HEK293 (cell line): ENCODE data around the gene SEMA4F.

Experiments used
- CTCF ChIA-PET: fragments of 350-600 bp; formaldehyde crosslinking; extraction: SDS; loops from one replicate; lab custom pipeline; 2021; ENCODE audit warnings: antibody characterized with exemption; lab: Yijun Ruan, JAX
- POLR2A ChIA-PET: fragments of 300-600 bp; formaldehyde crosslinking; extraction: SDS; loops from one replicate; lab custom pipeline; 2020; ENCODE audit warnings: antibody characterized with exemption, inconsistent platforms; lab: Yijun Ruan, JAX
- H3K27ac ChIP-seq: fragments of 200-500 bp; sonication (Bioruptor generic); 2 replicates; pipeline ENCODE4 v1.5.1; 2014; ENCODE audit warnings: low read depth, low read length, control low read depth, inconsistent platforms; ENCODE audit errors: extremely low read depth
- H3K36me3 ChIP-seq, 2 experiments: fragments of 200-500 bp in 1 of 2; sonication (Bioruptor generic) in 1 of 2; 1 replicate in 1 of 2; 2 replicates in 1 of 2; pipeline ENCODE4 v1.5.1; 2014 to 2017; ENCODE audit warnings: inconsistent platforms in 2 of 2, low read length in 2 of 2; ENCODE audit not compliant: control insufficient read depth in 2 of 2, insufficient read depth in 1 of 2
- H3K4me1 ChIP-seq: fragments of 200-500 bp; sonication (Bioruptor generic); 2 replicates; pipeline ENCODE4 v1.5.1; 2014; ENCODE audit warnings: mild to moderate bottlenecking, low read length, inconsistent platforms; ENCODE audit not compliant: control insufficient read depth, insufficient read depth
- H3K4me3 ChIP-seq: 2 replicates; pipeline ENCODE4 v1.5.1; 2011; ENCODE audit warnings: low read depth, mild to moderate bottlenecking, control low read depth, low read length, moderate library complexity
- H3K9me3 ChIP-seq: fragments of 200-500 bp; sonication (Bioruptor generic); 2 replicates; pipeline ENCODE4 v1.5.1; 2014; ENCODE audit warnings: low read depth, low read length, inconsistent platforms; ENCODE audit not compliant: control insufficient read depth, insufficient read depth
- AEBP2 ChIP-seq: fragments of 450-650 bp; formaldehyde crosslinking; IDR thresholded peaks from 2 replicates; pipeline ENCODE4 v1.5.1; 2016; ENCODE audit warnings: missing biosample characterization, missing genetic modification characterization, borderline replicate concordance
- BCL11B ChIP-seq: fragments of 450-650 bp; formaldehyde crosslinking; IDR thresholded peaks from 2 replicates; pipeline ENCODE4 v1.5.1; 2016; ENCODE audit warnings: low read depth, missing biosample characterization, missing genetic modification characterization
- CTCF ChIP-seq: fragments of 450-650 bp; formaldehyde crosslinking; IDR thresholded peaks from 2 replicates; pipeline ENCODE4 v1.5.1; 2016; ENCODE audit warnings: missing biosample characterization, missing genetic modification characterization
- KLF1 ChIP-seq: fragments of 450-650 bp; formaldehyde crosslinking; IDR thresholded peaks from 2 replicates; pipeline ENCODE4 v1.5.1; 2016; ENCODE audit warnings: missing biosample characterization, missing genetic modification characterization
- PRDM1 ChIP-seq: fragments of 450-650 bp; formaldehyde crosslinking; IDR thresholded peaks from 2 replicates; pipeline ENCODE4; 2016; ENCODE audit warnings: missing biosample characterization, missing genetic modification characterization
- PRDM4 ChIP-seq: fragments of 450-650 bp; formaldehyde crosslinking; IDR thresholded peaks from 2 replicates; pipeline ENCODE4 v1.5.1; 2017; ENCODE audit warnings: missing biosample characterization, missing genetic modification characterization
- SETDB1 ChIP-seq: IDR thresholded peaks from one replicate; pipeline ENCODE4 v1.6.1; 2017; ENCODE audit warnings: mild to moderate bottlenecking, low read length, moderate library complexity, mixed read lengths; ENCODE audit not compliant: insufficient read length
- ZBTB21 ChIP-seq: fragments of 450-650 bp; formaldehyde crosslinking; IDR thresholded peaks from 2 replicates; pipeline ENCODE4 v1.5.1; 2017; ENCODE audit warnings: missing biosample characterization, missing genetic modification characterization
- ZFP3 ChIP-seq: fragments of 450-650 bp; formaldehyde crosslinking; IDR thresholded peaks from 2 replicates; pipeline ENCODE4 v1.5.1; 2016; ENCODE audit warnings: low read depth, missing biosample characterization, missing genetic modification characterization
- ZNF138 ChIP-seq: fragments of 450-650 bp; formaldehyde crosslinking; IDR thresholded peaks from 2 replicates; pipeline ENCODE4 v1.5.1; 2016; ENCODE audit warnings: missing biosample characterization, missing genetic modification characterization, borderline replicate concordance
- ZNF18 ChIP-seq: fragments of 450-650 bp; formaldehyde crosslinking; IDR thresholded peaks from 2 replicates; pipeline ENCODE4 v1.5.1; 2016; ENCODE audit warnings: missing biosample characterization, missing genetic modification characterization
- ZNF266 ChIP-seq: fragments of 450-650 bp; formaldehyde crosslinking; IDR thresholded peaks from 2 replicates; pipeline ENCODE4 v1.5.1; 2016; ENCODE audit warnings: missing biosample characterization, missing genetic modification characterization, low read depth
- ZNF302 ChIP-seq: fragments of 450-650 bp; formaldehyde crosslinking; IDR thresholded peaks from 2 replicates; pipeline ENCODE4 v1.5.1; 2016; ENCODE audit warnings: missing biosample characterization, missing genetic modification characterization, low read depth
- ZNF311 ChIP-seq: fragments of 450-650 bp; formaldehyde crosslinking; IDR thresholded peaks from 2 replicates; pipeline ENCODE4 v1.5.1; 2017; ENCODE audit warnings: missing biosample characterization, missing genetic modification characterization, borderline replicate concordance
- ZNF335 ChIP-seq: fragments of 450-650 bp; formaldehyde crosslinking; conservative IDR thresholded peaks from 2 replicates; pipeline ENCODE4 v1.5.1; 2016; ENCODE audit warnings: missing biosample characterization, missing genetic modification characterization
- ZNF341 ChIP-seq: fragments of 450-650 bp; formaldehyde crosslinking; IDR thresholded peaks from 2 replicates; pipeline ENCODE4; 2016; ENCODE audit warnings: low read depth, missing biosample characterization, missing genetic modification characterization
- ZNF354C ChIP-seq: fragments of 450-650 bp; formaldehyde crosslinking; IDR thresholded peaks from 2 replicates; pipeline ENCODE4 v1.5.1; 2016; ENCODE audit warnings: missing biosample characterization, missing genetic modification characterization, low read depth, borderline replicate concordance
- ZNF37A ChIP-seq: fragments of 450-650 bp; IDR thresholded peaks from 2 replicates; pipeline ENCODE4 v1.5.1; 2018; ENCODE audit warnings: missing biosample characterization, missing genetic modification characterization
- ZNF501 ChIP-seq: fragments of 450-650 bp; formaldehyde crosslinking; IDR thresholded peaks from 2 replicates; pipeline ENCODE4 v1.5.1; 2016; ENCODE audit warnings: missing biosample characterization, missing genetic modification characterization
- ZNF645 ChIP-seq: fragments of 450-650 bp; formaldehyde crosslinking; IDR thresholded peaks from 2 replicates; pipeline ENCODE4; 2016; ENCODE audit warnings: missing biosample characterization, missing genetic modification characterization
- ZNF830 ChIP-seq: fragments of 450-650 bp; IDR thresholded peaks from 2 replicates; pipeline ENCODE4 v1.5.0; 2018; ENCODE audit warnings: missing biosample characterization, missing genetic modification characterization, low read depth, mild to moderate bottlenecking, moderate library complexity
- ZNF843 ChIP-seq: fragments of 450-650 bp; formaldehyde crosslinking; IDR thresholded peaks from 2 replicates; pipeline ENCODE4 v1.5.1; 2016; ENCODE audit warnings: missing biosample characterization, missing genetic modification characterization

SEMA4F gene

GRCh38 chr2:74724496-74724895, 70.4 kb downstream of the SEMA4F start:
- no peak for TF ChIP-seq ZNF645 (tag by site-specific recombination)
- no peak for TF ChIP-seq SETDB1
- TF ChIP-seq ZNF501 (tag by site-specific recombination), result no peak
- TF ChIP-seq PRDM1 (tag by site-specific recombination), result no peak
- no peak for TF ChIP-seq ZFP3 (tag by site-specific recombination)
- TF ChIP-seq ZNF266 (tag by site-specific recombination), result no peak
- TF ChIP-seq ZBTB21 (tag by site-specific recombination), result no peak
- TF ChIP-seq ZNF843 (tag by site-specific recombination), result no peak
- TF ChIP-seq ZNF830 (tag by site-specific recombination), result no peak
- TF ChIP-seq ZNF311, result no peak
- no peak for TF ChIP-seq AEBP2 (tag by site-specific recombination)
- no peak for TF ChIP-seq ZNF302 (tag by site-specific recombination)
- no peak for TF ChIP-seq ZNF335
- no peak for TF ChIP-seq ZNF37A (tag by site-specific recombination)
- no peak for TF ChIP-seq BCL11B
- no peak overlapping the region for H3K4me3 ChIP-seq
- H3K27ac ChIP-seq, result no peak overlapping the region
- H3K36me3 ChIP-seq, result no peaks in the 10 kb centered on the region
- ChIA-PET CTCF (interaction anchor here (0.9 kb wide), 1 partner anchor 112 kb away, joined by 4 read pairs; no protein-coding TSS in a partner anchor), POLR2A (no interaction called here)
- H3K4me1 ChIP-seq, result no peaks in the 10 kb centered on the region
- no peaks in the 10 kb centered on the region for H3K9me3 ChIP-seq

- H3K4me3 ChIP-seq, result no peak overlapping the region
- no peak overlapping the region for H3K27ac ChIP-seq
- no peaks in the 10 kb centered on the region for H3K9me3 ChIP-seq
- no peaks in the 10 kb centered on the region for H3K4me1 ChIP-seq
- no peak for TF ChIP-seq KLF1
- TF ChIP-seq PRDM1 (tag by site-specific recombination), result no peak
- no peak for TF ChIP-seq PRDM4
- H3K36me3 ChIP-seq, result no peaks in the 10 kb centered on the region
- CTCF ChIA-PET, result interaction anchor here (0.9 kb wide), 1 partner anchor 111 kb away, joined by 4 read pairs; no protein-coding TSS in a partner anchor
- POLR2A ChIA-PET, result no interaction called here
These were observed 71.2 kb downstream of the SEMA4F start for GRCh38 chr2:74725287-74725686.

- Histone ChIP-seq H3K27ac (no peak overlapping the region), H3K4me3 (no peak overlapping the region), H3K4me1 (no peaks in the 10 kb centered on the region), H3K36me3 (no peaks in the 10 kb centered on the region), H3K9me3 (no peaks in the 10 kb centered on the region)
- ChIA-PET CTCF (interaction anchor here (0.9 to 1.1 kb wide), 2 partner anchors 13 to 14 kb away, joined by 3 to 4 read pairs; no protein-coding TSS in a partner anchor), POLR2A (no interaction called here)
- TF ChIP-seq ZNF354C (no peak), ZNF341 (tag by site-specific recombination) (no peak), ZNF138 (tag by site-specific recombination) (no peak), CTCF (tag by site-specific recombination) (no peak), ZNF18 (tag by site-specific recombination) (no peak)
- TF ChIP-seq, all 188 proteins: peak for 0
These were observed 74.8 kb downstream of the SEMA4F start for GRCh38 chr2:74728842-74729241.
